ENCODE results near the gene PERCC1. TPM values are rescaled to one million over a fixed set of nuclear protein-coding genes. Genes with fewer than 3 reads are reported as not detected.

The PERCC1 gene
- total RNA-seq, 1 donor from 2014 or later = 0.27 TPM

DNA sequence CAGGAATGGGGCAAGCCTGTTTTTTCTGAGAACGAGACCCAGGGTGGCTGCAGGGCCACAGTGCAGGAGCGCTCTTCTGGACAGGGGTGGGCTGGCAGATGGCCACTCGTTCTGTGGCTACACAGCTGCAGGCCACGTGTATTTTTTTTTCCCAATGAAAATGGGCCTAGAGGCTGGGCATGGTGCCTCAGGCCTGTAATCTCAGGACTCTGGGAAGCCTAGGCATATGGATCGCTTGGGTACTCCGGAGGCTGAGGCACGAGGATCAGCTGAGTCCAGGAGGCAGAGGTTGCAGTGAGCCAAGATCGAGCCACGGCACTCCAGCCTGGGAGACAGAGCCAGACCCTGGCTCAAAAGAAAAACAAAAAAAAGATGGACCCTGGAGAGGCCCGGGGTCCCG lies 23.1 kb upstream of the PERCC1 start:
- ATAC-seq (peak; percentile 36), DNase-seq (peak; percentile 58)
- intact Hi-C loops (cut with micrococcal nuclease) = no loop called here

DNA sequence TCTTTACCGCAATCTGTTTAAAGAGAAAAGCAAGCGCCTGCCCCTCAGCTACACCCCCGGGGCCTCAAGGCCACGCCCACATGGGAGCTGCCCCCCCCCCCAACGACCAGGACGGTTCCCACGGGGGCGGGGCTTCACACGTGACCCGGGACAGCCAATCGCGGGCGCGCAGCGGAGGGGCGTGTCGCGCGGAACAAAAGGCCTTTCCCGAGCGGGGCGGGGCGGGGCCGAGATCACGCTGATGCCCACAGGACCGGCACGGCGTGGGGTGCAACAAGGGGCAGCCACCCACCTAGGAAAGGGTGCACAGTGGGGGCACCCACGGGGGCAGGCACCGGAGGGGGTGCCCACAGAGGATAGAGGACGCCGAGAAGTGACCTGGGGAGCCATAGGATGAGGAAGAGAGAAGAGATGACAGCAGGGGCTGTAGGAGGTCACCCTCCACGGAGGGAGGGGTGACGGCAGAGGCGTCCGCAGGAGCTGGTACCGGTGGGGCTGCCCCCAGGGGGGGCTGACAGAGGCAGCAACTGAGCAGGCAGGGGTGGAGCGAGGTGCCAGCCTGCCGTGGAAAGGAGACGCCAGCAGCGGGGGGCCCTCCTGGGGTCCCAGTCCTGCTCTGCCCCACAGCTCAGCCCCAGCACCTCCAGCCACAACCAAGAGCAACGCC lies 22.6 kb upstream of the PERCC1 start:
- DNase-seq (peak; percentile 97), ATAC-seq (peak; percentile 97)
- intact Hi-C loops (cut with micrococcal nuclease) = no loop called here

GRCh38 chr16:1412847-1413246 lies 18.0 kb upstream of the PERCC1 start:
- no peak for ATAC-seq
- DNase-seq = no peak
- intact Hi-C loops (cut with micrococcal nuclease) = no loop called here

- intact Hi-C loops (cut with micrococcal nuclease) = no loop called here
- ATAC-seq = peak; percentile 46
- DNase-seq = peak; percentile 71
Observed at GRCh38 chr16:1413684-1414531, 17.0 kb upstream of the PERCC1 start.

DNA sequence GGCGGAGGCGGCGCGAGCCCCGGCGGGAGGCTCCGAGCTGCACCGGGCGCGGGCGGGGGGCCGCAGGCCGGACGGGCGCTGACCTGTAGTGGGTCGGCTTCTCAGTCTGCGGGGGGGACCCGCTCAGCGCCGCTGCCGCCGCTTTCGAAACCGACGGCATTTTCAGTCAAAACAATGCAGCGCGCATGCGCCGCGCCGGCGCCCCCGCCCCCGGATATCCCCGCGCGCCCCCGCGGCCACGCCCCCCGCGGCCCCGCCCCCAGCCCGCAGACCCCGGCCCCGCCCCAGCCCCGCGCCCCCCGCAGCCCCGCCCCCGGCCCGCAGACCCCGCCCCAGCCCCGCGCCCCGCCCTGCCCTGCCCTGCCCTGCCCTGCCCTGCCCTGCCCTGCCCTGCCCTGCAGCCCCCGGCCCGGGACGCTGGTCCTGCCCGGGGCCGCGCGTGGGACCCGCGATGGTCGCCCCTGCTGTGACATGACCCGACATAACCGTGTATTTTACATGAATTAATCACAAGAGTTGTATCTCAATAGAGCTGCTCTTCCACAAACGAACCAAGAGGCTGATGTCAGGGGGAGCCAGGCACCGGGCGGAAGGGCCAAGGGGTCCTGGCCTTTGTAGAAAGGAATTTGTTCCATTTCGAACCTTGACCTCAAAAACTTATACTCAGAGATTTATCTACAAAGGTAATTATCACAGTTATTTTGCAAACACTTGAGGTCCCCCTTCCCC lies 16.2 kb upstream of the PERCC1 start, which contains the start of gene UNKL:
Gene UNKL (minus strand): TSS at position 173 of the 729 bp plus-strand sequence. CDS start 13 bp downstream, at position 160.
- intact Hi-C loops (cut with micrococcal nuclease) = no loop called here
- DNase-seq (peak; percentile 92), ATAC-seq (peak; percentile 60)

GRCh38 chr16:1416521-1416941 lies 14.3 kb upstream of the PERCC1 start:
- intact Hi-C loops (cut with micrococcal nuclease) = no loop called here
- DNase-seq = no peak
- no peak for ATAC-seq

GRCh38 chr16:1420111-1420539 lies 10.8 kb upstream of the PERCC1 start:
- intact Hi-C loops (cut with micrococcal nuclease) = no loop called here
- DNase-seq = no peak
- no peak for ATAC-seq

GRCh38 chr16:1422076-1422475 lies 8.8 kb upstream of the PERCC1 start:
- DNase-seq (no peak), ATAC-seq (no peak)
- intact Hi-C loops (cut with micrococcal nuclease) = no loop called here

- intact Hi-C loops (cut with micrococcal nuclease) = no loop called here
- DNase-seq (no peak), ATAC-seq (no peak)
Observed at GRCh38 chr16:1424028-1424427, 6.8 kb upstream of the PERCC1 start.

DNA sequence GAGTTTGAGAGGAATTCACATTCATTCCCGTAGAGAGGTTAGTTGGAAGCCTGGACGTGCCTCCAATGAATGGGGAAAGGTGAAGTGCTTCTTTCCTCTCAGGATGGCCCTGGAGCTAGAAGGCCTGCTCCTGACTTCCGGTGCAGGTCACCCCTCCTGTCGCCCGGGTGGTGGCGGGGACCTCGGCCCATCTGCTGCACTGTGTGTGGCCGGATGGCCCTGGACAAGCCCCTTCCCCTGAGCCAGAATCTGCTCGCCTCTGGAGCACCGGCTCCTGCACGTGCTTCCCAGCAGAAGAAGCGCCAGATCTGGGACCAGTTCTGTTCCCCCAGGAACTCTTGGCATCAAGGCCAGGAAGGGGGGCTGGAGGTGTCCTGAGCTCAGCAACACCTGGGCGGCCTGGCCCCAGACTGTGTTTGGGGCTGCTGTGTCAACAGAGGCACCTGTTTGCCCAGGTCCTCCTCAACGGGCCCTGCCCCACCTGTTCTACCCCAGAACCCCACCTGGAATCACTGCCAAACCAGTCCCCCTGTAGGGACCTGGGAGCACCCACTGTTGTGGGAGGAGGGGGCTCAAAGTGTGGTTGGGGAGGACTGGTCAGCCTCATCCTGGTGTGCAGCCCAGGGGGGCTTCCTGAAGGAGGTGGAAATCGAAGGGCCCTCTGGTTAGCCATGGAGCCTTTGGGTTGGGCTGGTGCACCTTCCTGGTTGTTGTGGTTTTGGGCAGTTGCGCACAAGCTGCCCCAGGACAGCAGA lies 5.1 kb upstream of the PERCC1 start:
- intact Hi-C loops (cut with micrococcal nuclease) = no loop called here
- DNase-seq = no peak
- ATAC-seq = no peak

GRCh38 chr16:1426734-1427471 lies 4.0 kb upstream of the PERCC1 start:
- no peak for ATAC-seq
- intact Hi-C loops (cut with micrococcal nuclease) = no loop called here

DNA sequence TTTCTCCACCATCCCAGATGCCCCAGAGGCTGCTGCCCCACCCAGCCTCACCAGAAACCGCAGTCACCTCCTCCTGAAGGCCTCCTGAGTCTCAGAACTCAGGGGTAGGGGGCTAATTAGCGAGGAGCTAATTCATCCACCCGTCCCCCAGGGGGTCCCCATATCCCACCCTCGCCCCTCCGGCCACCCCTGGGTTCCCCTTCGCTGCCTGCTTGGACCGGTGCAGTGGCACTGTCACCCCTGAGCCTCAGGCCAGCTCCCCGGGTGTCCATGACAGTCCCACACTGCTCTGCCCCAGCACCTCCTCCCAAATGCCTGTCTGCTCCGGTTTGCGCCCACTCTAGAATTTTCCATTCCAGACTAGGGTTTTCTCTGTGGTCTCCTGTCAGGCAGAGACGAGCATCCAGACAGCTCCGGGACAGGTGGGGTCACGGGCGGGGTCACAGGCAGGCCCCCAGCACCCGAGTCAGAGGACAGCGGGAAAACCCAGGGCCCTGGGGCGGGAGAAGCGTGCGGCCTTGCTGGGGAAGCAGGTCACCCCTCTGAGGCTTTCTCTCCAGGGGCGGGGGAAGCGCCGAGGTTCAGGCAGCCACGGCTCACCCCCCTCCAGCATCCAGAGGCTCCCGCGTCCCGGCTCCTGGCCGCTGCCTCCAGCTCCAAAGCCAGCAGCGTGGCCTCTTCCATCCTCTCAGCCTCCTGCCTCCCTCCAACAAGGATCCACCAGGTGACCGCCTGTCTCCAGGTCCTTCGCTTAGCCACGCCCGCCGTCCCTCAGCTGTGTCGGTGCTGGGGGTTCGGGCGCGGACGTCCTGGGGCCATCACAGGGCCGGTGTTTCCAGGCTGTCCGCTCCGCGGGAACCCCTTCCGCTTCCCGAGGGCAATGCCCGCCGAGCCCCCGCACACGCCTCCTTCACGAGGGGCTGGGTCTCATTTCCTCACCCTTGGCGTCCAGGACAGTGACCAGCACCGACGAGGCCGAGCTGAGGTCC lies 3.1 kb upstream of the PERCC1 start:
- intact Hi-C loops (cut with micrococcal nuclease) = no loop called here
- DNase-seq (no peak), ATAC-seq (no peak)

More at GRCh38 chr16:1426734-1427471, 4.0 kb upstream of the PERCC1 start:
- DNase-seq = no peak

- ATAC-seq = peak; percentile 45
- intact Hi-C loops (cut with micrococcal nuclease) = no loop called here
- peak; percentile 65 for DNase-seq
Observed at GRCh38 chr16:1428511-1428910, 2.4 kb upstream of the PERCC1 start.

- no peak for DNase-seq
- intact Hi-C loops (cut with micrococcal nuclease) = no loop called here
- ATAC-seq = no peak
Observed at GRCh38 chr16:1429012-1429411, 1.9 kb upstream of the PERCC1 start.

DNA sequence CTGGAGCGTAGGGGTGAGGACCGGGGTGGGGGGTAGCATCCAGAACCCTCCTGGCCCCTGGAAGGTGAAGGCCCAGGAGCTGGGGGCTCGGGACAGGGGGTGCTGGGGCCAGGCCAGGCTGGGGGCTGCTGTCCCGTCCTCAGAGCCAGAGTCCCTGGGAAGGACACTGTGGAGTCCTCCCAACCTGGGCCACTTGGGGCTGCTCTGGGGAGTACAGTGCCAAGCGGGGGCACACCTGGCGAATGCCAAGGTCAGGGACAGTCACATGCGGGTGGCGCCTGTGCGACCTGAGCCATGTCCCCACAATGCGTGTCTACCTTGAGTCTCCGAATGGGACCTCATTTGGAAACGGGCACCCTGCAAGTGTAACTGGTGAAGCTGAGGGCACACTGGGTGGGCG lies 1.2 kb upstream of the PERCC1 start:
- intact Hi-C loops (cut with micrococcal nuclease) = no loop called here
- no peak for DNase-seq
- no peak for ATAC-seq

DNA sequence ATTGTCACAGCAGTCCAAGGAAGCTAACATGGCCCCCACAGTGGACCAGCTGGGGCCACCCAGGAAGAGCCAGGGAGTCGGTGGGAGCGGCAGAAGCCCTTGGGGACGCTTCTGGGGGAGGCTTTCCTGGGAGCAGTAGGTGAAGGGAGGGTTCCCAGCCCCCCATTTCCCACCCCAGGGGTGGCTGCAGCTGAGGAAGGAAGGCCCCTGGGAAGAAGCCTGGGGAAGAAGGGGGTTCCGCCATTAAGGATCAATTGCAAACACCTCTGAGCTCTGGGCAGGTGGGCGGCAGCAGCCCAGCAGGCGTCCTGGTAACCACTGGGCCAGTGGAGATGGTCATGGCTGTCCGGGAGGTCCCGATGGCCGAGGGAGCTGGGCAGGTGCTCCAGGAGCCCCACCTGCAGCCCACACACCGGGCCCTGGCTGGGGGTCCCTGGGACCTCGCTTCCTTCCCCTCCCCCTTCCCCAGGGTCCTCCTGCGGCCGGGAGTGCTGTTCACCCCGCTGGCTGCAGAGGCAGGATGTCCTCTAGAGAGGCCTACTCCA lies 592 bp upstream of the PERCC1 start:
- DNase-seq (no peak), ATAC-seq (no peak)
- intact Hi-C loops (cut with micrococcal nuclease) = no loop called here
